Endothelial cell of umbilical vein (primary cell): Measurements from ENCODE around the gene FADS2.

Source experiments
- POLR2A ChIP-seq: IDR thresholded peaks from 2 replicates; pipeline ENCODE4 v1.6.1; 2012; ENCODE audit warnings: low read depth, mild to moderate bottlenecking, control low read depth, low read length
- TF ChIP-seq, protein P1 (sequence below), 2 donors: IDR thresholded peaks; 1 replicate in 1 of 2; 2 replicates in 1 of 2; pipeline ENCODE4 v1.5.1; 2011; ENCODE audit warnings: low read length in 2 of 2, mild to moderate bottlenecking in 2 of 2, moderate library complexity in 2 of 2, control low read depth in 1 of 2, inconsistent platforms in 1 of 2, low read depth in 1 of 2; ENCODE audit not compliant: insufficient read depth in 1 of 2; ENCODE audit errors: extremely low read depth in 1 of 2
- TF ChIP-seq, protein P2 (sequence below): IDR thresholded peaks from 2 replicates; pipeline ENCODE4 v1.6.1; 2011; ENCODE audit not compliant: insufficient read depth, insufficient read length

DNA sequence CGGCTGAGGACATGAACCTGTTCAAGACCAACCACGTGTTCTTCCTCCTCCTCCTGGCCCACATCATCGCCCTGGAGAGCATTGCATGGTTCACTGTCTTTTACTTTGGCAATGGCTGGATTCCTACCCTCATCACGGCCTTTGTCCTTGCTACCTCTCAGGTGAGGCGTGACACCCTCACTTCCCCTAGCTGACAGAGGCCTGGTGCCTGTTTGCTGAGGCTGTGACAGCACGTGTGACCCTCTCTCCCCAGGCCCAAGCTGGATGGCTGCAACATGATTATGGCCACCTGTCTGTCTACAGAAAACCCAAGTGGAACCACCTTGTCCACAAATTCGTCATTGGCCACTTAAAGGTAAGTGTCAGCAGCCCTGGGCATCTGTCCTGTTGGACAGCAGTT is 12.3 kb downstream of the FADS2 start:
- TF ChIP-seq, protein P1, sequence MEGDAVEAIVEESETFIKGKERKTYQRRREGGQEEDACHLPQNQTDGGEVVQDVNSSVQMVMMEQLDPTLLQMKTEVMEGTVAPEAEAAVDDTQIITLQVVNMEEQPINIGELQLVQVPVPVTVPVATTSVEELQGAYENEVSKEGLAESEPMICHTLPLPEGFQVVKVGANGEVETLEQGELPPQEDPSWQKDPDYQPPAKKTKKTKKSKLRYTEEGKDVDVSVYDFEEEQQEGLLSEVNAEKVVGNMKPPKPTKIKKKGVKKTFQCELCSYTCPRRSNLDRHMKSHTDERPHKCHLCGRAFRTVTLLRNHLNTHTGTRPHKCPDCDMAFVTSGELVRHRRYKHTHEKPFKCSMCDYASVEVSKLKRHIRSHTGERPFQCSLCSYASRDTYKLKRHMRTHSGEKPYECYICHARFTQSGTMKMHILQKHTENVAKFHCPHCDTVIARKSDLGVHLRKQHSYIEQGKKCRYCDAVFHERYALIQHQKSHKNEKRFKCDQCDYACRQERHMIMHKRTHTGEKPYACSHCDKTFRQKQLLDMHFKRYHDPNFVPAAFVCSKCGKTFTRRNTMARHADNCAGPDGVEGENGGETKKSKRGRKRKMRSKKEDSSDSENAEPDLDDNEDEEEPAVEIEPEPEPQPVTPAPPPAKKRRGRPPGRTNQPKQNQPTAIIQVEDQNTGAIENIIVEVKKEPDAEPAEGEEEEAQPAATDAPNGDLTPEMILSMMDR (IDR thresholded peaks at IDR 0.05; ENCODE audit: extremely low read depth in 1 of 2, insufficient read depth in 1 of 2, low read depth in 1 of 2, low read length in 2 of 2) = no peak
- TF ChIP-seq, protein P2, sequence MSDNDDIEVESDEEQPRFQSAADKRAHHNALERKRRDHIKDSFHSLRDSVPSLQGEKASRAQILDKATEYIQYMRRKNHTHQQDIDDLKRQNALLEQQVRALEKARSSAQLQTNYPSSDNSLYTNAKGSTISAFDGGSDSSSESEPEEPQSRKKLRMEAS = no peak
- TF ChIP-seq POLR2A = no peak
